HG03135 (cell line): ENCODE results near the gene BCAT1.
"Not testable (repeated sequence)": the region's sequence is repeated elsewhere in the genome, so short reads cannot be mapped to it uniquely, and the experiment has no call there.

ENCODE experiments used
- ATAC-seq: cut with Tn5 transposase; IDR thresholded peaks from one replicate; pipeline ENCODE4 v1.9.1; 2021; ENCODE audit warnings: mild to moderate bottlenecking, moderate library complexity; ENCODE audit not compliant: unreplicated experiment

The BCAT1 gene

DNA sequence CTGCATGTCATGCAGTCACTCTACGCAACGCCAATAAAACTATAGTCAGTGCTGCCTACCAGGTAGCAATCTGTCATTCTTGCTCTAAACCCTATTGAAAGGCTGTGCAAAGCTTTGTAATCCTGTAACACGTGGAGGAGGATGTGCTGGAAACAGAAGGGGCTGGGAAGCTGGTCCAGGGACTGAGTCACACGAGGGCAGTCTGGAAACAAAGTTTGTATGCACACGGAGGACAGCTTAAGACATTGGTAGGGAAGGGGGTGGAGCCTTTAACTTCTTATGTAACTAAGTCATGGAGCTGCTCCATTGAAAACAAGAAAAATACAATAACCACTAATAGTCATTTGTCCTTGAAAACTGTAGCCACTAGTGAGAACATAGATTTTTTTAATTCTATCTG, 128.0 kb downstream of the BCAT1 start:
- ATAC-seq, result no peak

DNA sequence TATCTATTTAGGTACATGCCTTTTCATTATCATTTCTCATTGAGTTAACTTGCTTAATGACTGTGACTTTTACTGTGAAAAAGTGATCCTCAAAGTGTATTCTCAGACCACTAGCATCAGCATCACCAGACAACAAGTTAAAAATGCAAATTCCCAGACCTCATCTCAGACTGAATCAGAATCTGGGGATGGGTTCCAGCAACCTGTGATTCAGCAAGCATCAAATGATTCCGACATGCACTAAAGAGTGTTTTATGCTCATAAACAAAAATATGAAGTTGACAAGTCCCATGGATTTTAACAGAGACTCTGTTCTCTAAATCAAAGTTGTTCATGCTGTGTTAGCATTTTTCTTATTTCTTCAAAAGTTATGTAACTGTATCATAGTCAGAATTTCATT, 130.6 kb downstream of the BCAT1 start:
- ATAC-seq, result no peak

DNA sequence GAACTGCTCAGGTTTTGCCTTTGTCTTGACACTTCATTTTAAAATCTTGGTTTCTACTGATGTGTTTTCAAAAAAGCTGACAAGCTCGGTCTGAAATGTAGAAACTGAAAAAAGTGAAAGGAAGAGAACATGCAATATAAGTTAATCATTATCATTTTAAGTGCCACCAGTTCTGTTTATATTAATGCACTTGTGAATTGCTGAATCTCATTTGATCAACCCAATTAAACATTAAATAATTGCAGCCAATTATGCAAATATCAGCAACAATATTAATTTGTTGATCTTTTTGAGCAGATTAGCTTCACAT, 133.8 kb downstream of the BCAT1 start:
- ATAC-seq, result peak; percentile 26

- peak; percentile 76 for ATAC-seq
Observed at GRCh38 chr12:24814379-24815113, 134.4 kb downstream of the BCAT1 start.

DNA sequence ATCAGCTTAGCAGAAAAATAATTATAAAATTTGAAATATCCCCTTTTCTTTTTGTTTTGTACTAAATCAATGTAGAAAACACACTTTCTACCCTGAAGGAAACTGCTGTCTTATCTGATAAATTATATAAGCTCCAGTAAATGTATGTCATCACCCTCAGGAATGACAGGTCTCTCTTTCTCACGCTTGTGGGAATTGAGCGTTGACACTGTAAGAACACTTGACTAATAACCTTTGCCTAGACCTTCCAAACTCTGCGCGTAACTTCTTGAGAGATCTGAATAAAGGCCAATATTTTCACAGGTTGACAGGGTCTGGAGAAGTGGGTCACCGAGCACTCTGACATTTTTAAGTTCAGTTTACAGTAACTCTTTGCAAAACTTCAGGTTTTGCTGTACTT, 138.5 kb downstream of the BCAT1 start:
- no peak for ATAC-seq

GRCh38 chr12:24809306-24809705, 139.6 kb downstream of the BCAT1 start:
- not testable (repeated sequence) for ATAC-seq

DNA sequence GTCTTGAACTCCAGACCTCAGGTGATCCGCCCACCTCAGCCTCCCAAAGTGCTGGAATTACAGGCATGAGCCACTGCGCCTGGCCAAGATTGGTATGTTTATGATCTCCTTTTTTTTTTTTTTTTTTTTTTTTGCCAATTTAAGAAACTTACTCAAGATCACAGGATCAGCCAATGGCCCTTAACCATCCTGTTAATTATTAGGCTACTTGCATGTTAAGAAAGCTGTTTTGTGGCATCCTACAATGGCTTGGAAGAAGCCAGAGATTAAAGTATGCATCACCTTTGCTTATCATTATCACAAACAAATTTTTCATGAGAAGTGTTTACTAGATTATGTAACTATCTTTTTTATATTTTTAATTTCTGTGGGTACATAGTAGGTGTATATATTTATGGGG, 140.2 kb downstream of the BCAT1 start:
- ATAC-seq, result no peak

GRCh38 chr12:24806386-24806785, 142.5 kb downstream of the BCAT1 start:
- ATAC-seq, result no peak

DNA sequence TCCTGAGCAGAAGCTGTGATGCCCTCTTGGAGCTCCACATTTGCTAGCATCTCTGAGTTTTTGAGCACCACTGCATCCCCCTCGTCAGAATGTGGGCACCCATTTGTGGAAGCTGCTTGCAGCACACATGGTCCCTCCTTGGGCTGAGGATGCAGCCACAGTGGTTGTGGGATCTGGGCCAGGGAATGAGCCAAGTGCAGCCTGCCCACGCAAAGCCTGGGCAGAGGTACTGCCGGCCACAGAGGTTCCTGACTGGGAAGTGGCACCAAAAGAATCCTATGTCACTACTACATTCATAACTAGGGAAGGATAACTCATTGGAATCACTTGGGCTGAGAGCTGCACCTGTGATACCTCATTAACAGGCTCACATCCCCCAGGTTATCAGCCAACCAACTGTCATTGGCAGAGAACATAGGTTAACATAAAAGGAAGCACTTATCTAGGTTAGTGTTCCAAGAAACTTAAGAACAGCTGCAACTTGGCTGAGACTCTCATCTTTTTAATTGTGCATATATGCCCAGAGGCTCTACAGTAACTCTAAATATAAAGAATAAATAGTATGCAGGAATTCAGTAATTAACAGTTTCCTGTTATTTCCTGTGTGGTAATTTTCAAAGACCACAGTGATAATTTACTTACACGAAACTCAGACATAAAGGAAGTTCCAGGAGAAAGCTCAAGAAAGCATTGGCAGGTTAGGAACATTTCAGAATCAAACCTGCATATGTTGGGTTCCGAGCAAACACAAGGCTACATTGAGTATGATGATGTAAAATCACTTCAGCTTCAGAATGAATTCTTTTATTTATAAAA, 145.3 kb downstream of the BCAT1 start:
- ATAC-seq, result no peak

- peak; percentile 94 for ATAC-seq
Observed at GRCh38 chr12:24798335-24798734, 150.6 kb downstream of the BCAT1 start.

DNA sequence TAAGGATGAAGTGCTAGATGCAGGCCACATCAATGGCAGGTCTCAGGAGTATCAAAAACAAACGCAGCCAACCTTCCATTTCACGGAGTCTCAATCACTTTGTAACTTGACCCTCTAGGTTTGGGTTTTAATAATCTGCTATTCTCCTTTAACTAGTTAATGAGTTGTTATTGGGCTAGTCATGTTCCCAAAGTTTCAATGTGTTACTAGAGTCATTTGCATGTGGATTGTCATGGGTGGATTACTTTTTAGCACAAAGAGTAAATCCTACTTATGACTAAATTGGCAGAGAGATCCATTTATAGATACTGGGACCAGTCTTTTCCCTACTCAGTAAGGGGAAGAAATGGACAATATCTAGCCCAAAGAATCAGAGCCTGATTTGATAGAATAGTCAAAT, 151.0 kb downstream of the BCAT1 start:
- peak; percentile 12 for ATAC-seq

DNA sequence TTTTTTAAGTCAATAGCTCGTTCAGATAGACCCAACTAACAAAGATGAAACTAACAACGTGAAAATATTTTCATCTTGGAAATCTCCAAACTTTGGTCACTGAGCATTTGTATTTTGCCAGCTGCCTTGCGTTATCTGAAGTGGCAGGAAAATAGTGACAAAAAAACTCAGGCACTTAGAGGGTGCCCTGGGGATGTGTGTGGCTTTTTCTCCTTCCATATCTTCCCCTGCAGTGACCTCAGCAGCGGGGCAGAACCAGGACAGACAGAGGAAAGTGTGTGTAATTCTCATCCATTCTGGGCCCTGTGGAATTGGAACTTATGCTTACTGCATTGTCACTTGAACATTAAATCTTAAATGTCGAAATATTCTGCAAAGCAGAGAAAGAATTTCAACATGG, 152.0 kb downstream of the BCAT1 start:
- no peak for ATAC-seq

DNA sequence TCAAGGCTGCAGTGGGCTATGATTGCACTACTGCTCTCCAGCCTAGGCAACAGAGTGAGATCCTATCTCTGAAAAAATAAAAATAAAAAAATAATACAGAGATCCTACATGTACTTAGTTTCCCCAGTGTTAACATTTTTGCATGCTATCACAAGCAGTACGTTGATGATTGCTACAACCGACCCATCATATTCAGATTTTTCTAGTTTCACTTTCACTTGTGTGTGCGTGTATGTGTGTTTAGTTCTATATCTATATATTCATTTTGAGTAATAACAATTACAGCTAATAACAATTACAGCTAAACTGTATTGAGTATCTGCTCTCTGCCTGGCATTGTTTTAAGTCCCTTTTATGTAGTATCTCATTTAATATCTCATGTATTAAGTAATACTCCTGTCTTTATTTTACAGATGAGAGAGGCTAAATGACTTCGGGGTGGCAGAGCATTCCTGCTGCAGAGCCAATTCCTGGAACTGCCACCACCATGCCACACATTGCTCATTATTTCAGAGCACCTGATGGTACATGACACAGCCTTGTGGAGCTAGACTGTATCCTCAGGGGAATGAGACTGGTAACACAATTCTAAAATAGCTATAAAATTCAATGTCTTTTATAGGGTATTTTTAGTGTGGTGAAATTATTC, 153.1 kb downstream of the BCAT1 start:
- no peak for ATAC-seq

- no peak for ATAC-seq
Observed at GRCh38 chr12:24791622-24792021, 157.3 kb downstream of the BCAT1 start.

GRCh38 chr12:24788886-24789285, 160.0 kb downstream of the BCAT1 start:
- ATAC-seq, result no peak

GRCh38 chr12:24780697-24781368, 168.1 kb downstream of the BCAT1 start:
- ATAC-seq, result no peak

DNA sequence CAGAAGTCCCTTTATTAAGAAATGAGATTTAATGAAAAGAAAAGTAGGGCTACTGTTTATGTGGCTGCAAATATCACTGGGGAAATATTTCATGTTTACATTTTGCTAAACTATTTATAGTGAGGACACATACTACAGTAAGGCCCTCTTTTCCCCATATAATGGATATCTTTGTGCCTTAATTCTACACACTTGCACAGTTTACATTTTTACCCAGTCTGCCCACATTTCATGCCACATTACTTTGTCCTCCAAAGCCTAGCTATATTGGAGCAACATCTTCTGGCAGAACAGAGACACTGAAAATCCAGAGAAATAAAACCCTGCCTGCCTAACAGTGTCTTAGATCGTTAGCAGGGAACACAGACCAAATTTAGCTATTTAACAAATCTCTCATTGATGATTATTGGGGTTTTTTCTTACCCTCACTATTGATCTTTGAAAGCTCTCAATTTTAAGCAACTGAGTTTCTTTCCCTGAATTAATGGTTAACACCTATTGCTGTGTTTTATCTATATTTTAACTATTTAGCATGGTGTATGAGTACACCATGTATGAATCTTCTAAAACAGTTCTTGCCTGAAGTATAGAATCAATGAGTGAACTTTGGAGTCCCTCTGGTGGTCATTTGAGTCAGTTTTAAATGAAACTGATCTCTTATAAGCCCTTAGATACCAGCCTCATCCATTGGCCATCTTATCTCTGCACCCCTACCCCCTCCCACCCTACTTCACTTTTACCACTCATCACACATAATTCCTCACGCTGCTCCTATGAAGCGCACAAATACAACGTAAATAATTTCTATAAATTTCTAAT, 170.2 kb downstream of the BCAT1 start:
- ATAC-seq, result no peak

- no peak for ATAC-seq
Observed at GRCh38 chr12:24777359-24777758, 171.5 kb downstream of the BCAT1 start.

- no peak for ATAC-seq
Observed at GRCh38 chr12:24776861-24777260, 172.0 kb downstream of the BCAT1 start.

DNA sequence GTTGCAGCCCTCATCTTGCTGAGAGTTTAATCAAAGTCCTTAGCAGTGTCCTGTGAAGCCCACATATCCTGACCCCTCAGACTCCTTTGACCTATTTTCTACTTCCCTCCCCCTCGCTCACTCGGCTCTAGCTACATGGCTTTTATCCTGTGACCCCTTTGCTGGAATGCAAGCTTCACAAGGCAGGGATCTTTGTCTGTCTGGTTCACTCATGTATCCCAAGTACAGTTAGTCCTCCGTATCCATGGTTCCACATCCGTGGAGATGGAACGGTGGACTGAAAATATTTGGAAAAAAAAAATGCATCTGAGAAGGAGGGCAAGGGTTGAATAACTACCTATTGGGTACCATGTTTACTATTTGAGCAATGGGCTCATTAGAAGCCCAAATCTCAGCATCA, 173.8 kb downstream of the BCAT1 start:
- ATAC-seq, result no peak

GRCh38 chr12:24773996-24774395, 174.9 kb downstream of the BCAT1 start:
- no peak for ATAC-seq
